Neural progenitor cell (in vitro differentiated cells): ENCODE results near the gene CDK17. TPM values are rescaled to one million over a fixed set of nuclear protein-coding genes. Genes with fewer than 3 reads are reported as not detected.

Source experiments
- DNase-seq: peaks from one replicate; pipeline ENCODE4 v3.0.0-alpha.2; 2016; ENCODE audit warnings: low spot score
- H2AFZ ChIP-seq: fragments of 200-600 bp; sonication (generic); replicated peaks from 2 replicates; pipeline ENCODE4 v1.6.1; 2016; ENCODE audit warnings: antibody characterized with exemption
- H3F3A ChIP-seq: fragments of 200-600 bp; sonication (generic); 2 replicates; pipeline ENCODE4 v1.6.1; 2016; ENCODE audit warnings: antibody characterized with exemption, low read depth
- H3K27ac ChIP-seq: fragments of 200-600 bp; sonication (generic); 2 replicates; pipeline ENCODE4 v1.5.1; 2016; ENCODE audit warnings: mild to moderate bottlenecking
- H3K27me3 ChIP-seq: fragments of 200-600 bp; sonication (generic); 2 replicates; pipeline ENCODE4 v1.6.1; 2016; ENCODE audit warnings: mild to moderate bottlenecking, moderate library complexity
- H3K36me3 ChIP-seq: fragments of 200-600 bp; sonication (generic); 2 replicates; pipeline ENCODE4 v1.5.1; 2016
- H3K4me1 ChIP-seq: fragments of 200-600 bp; sonication (generic); 2 replicates; pipeline ENCODE4 v1.6.1; 2016; ENCODE audit warnings: mixed run types
- H3K4me2 ChIP-seq: fragments of 200-600 bp; sonication (generic); 2 replicates; pipeline ENCODE4 v1.6.1; 2016
- H3K4me3 ChIP-seq: fragments of 200-600 bp; sonication (generic); 2 replicates; pipeline ENCODE4 v1.5.1; 2016
- H3K79me2 ChIP-seq: fragments of 200-600 bp; sonication (generic); 2 replicates; pipeline ENCODE4 v1.6.1; 2016; ENCODE audit warnings: low read depth
- H3K9ac ChIP-seq: fragments of 200-600 bp; sonication (generic); 2 replicates; pipeline ENCODE4 v1.6.1; 2016
- H3K9me3 ChIP-seq: fragments of 200-600 bp; sonication (generic); 2 replicates; pipeline ENCODE4 v1.5.1; 2016; ENCODE audit warnings: low read depth
- H4K20me1 ChIP-seq: fragments of 200-600 bp; sonication (generic); 2 replicates; pipeline ENCODE4 v1.6.1; 2016; ENCODE audit warnings: low read depth
- H3K27ac Mint-ChIP-seq: 3 replicates; pipeline ENCODE4 v1.8.0; 2021; ENCODE audit warnings: mixed read lengths
- H3K27me3 Mint-ChIP-seq: 2 replicates; pipeline ENCODE4 v1.8.0; 2022; ENCODE audit warnings: low read depth, mild to moderate bottlenecking, inconsistent platforms, moderate library complexity, mixed read lengths; ENCODE audit not compliant: insufficient read depth
- H3K36me3 Mint-ChIP-seq: 3 replicates; pipeline ENCODE4 v1.8.0; 2021; ENCODE audit warnings: mixed read lengths
- H3K4me1 Mint-ChIP-seq: 3 replicates; pipeline ENCODE4 v1.8.0; 2021; ENCODE audit warnings: mixed read lengths
- H3K4me3 Mint-ChIP-seq: 3 replicates; pipeline ENCODE4 v1.8.0; 2021; ENCODE audit warnings: mild to moderate bottlenecking, moderate library complexity, mixed read lengths
- H3K9me3 Mint-ChIP-seq: 3 replicates; pipeline ENCODE4 v1.8.0; 2020; ENCODE audit warnings: mixed read lengths
- CTCF ChIP-seq: fragments of 200-600 bp; sonication (generic); IDR thresholded peaks from 2 replicates; pipeline ENCODE4 v1.5.1; 2017; ENCODE audit warnings: antibody characterized with exemption, mild to moderate bottlenecking
- EZH2 ChIP-seq: fragments of 200-600 bp; sonication (generic); IDR thresholded peaks from 2 replicates; pipeline ENCODE4 v1.6.1; 2017; ENCODE audit warnings: antibody characterized with exemption, mild to moderate bottlenecking, moderate library complexity
- EZH2phosphoT487 ChIP-seq: fragments of 200-600 bp; sonication (generic); IDR thresholded peaks from 2 replicates; pipeline ENCODE4 v1.6.1; 2017; ENCODE audit warnings: antibody characterized with exemption
- total RNA-seq: library from RNA; depleted of rRNA; stranded (reverse); fragments of >200 nt; gene quantifications from 2 replicates; pipeline ENCODE4 v1.2.3, GENCODE V29; 2015; ENCODE audit warnings: low replicate concordance

The CDK17 gene
- total RNA-seq, 1 donor from 2014 or later = 61.2 TPM

GRCh38 chr12:96335270-96335669 lies 65.0 kb downstream of the CDK17 start:
- no peak overlapping the region for H3K27ac Mint-ChIP-seq
- Histone ChIP-seq H3K79me2 (peaks cover 39% of the 10 kb centered on the region), H3K4me1 (peaks cover under 1% of the 10 kb centered on the region), H3K27me3 (no peaks in the 10 kb centered on the region), H3F3A (no peaks in the 10 kb centered on the region), H3K36me3 (no peaks in the 10 kb centered on the region), H3K27ac (no peak overlapping the region), H4K20me1 (no peaks in the 10 kb centered on the region), H2AFZ (no peak overlapping the region), H3K4me2 (no peak overlapping the region), H3K4me3 (no peak overlapping the region), H3K9me3 (no peaks in the 10 kb centered on the region), H3K9ac (no peak overlapping the region)
- DNase-seq = no peak
- peaks cover 50% of the 10 kb centered on the region for H3K36me3 Mint-ChIP-seq
- H3K4me3 Mint-ChIP-seq = no peak overlapping the region
- TF ChIP-seq CTCF (no peak), EZH2 (no peak), EZH2phosphoT487 (no peak)
- no peaks in the 10 kb centered on the region for H3K4me1 Mint-ChIP-seq
- H3K9me3 Mint-ChIP-seq = peaks cover 29% of the 10 kb centered on the region
- no peaks in the 10 kb centered on the region for H3K27me3 Mint-ChIP-seq

- H3K4me3 ChIP-seq = no peak overlapping the region
- H3K4me3 Mint-ChIP-seq = no peak overlapping the region
- no peaks in the 10 kb centered on the region for H3K36me3 ChIP-seq
- H3K79me2 ChIP-seq = peaks cover 31% of the 10 kb centered on the region
- no peak for DNase-seq
- no peaks in the 10 kb centered on the region for H3K27me3 Mint-ChIP-seq
- peaks cover 26% of the 10 kb centered on the region for H3K9me3 Mint-ChIP-seq
- no peak overlapping the region for H3K27ac ChIP-seq
- H3K9me3 ChIP-seq = no peaks in the 10 kb centered on the region
- H3F3A ChIP-seq = no peaks in the 10 kb centered on the region
- peaks cover 51% of the 10 kb centered on the region for H3K36me3 Mint-ChIP-seq
- no peak overlapping the region for H2AFZ ChIP-seq
- no peaks in the 10 kb centered on the region for H3K4me1 Mint-ChIP-seq
- no peak overlapping the region for H3K27ac Mint-ChIP-seq
- H3K4me1 ChIP-seq = no peaks in the 10 kb centered on the region
- no peaks in the 10 kb centered on the region for H4K20me1 ChIP-seq
- no peak overlapping the region for H3K9ac ChIP-seq
- H3K4me2 ChIP-seq = no peak overlapping the region
- TF ChIP-seq CTCF = no peak
- TF ChIP-seq EZH2phosphoT487 = no peak
- no peaks in the 10 kb centered on the region for H3K27me3 ChIP-seq
Observed at GRCh38 chr12:96334502-96334901, 65.7 kb downstream of the CDK17 start.

GRCh38 chr12:96329545-96329944 lies 70.7 kb downstream of the CDK17 start:
- Mint-ChIP-seq H3K4me1 (no peaks in the 10 kb centered on the region), H3K36me3 (peaks cover 48% of the 10 kb centered on the region), H3K27me3 (peaks cover 5% of the 10 kb centered on the region), H3K27ac (no peak overlapping the region), H3K4me3 (no peak overlapping the region), H3K9me3 (peaks cover 8% of the 10 kb centered on the region)
- H3K9me3 ChIP-seq = no peaks in the 10 kb centered on the region
- no peak overlapping the region for H3K4me3 ChIP-seq
- H3K79me2 ChIP-seq = peaks cover 21% of the 10 kb centered on the region
- no peak for DNase-seq
- no peaks in the 10 kb centered on the region for H3K27me3 ChIP-seq
- no peaks in the 10 kb centered on the region for H3F3A ChIP-seq
- TF ChIP-seq EZH2phosphoT487 = no peak
- no peak for TF ChIP-seq CTCF
- TF ChIP-seq EZH2 = no peak
- H3K9ac ChIP-seq = no peak overlapping the region
- H3K36me3 ChIP-seq = no peaks in the 10 kb centered on the region
- no peak overlapping the region for H2AFZ ChIP-seq
- no peaks in the 10 kb centered on the region for H3K4me1 ChIP-seq
- H3K4me2 ChIP-seq = no peak overlapping the region
- H3K27ac ChIP-seq = no peak overlapping the region
- H4K20me1 ChIP-seq = no peaks in the 10 kb centered on the region

DNA sequence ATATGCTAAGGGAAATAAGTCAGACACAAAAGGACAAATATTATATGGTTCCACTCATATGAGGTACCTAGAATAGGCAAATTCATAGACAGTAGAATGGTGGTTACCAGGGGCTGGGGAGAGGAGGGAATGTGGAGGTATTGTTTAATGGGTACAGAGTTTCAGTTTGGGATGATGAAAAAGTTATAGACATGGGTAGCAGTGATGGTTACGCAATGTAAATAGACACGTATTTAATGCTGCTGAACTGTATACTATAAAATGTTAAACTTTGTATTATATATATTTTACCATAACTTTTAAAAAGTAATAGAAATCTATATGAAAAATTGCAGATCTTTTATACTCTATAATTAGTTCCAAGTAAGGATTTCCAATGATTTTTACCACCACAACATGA lies 71.2 kb downstream of the CDK17 start:
- no peak overlapping the region for H3K9ac ChIP-seq
- H3K36me3 Mint-ChIP-seq = peaks cover 47% of the 10 kb centered on the region
- DNase-seq = no peak
- H3K9me3 ChIP-seq = no peaks in the 10 kb centered on the region
- no peaks in the 10 kb centered on the region for H3K27me3 ChIP-seq
- H3F3A ChIP-seq = no peaks in the 10 kb centered on the region
- peaks cover 8% of the 10 kb centered on the region for H3K9me3 Mint-ChIP-seq
- H3K4me3 ChIP-seq = no peak overlapping the region
- peaks cover 5% of the 10 kb centered on the region for H3K27me3 Mint-ChIP-seq
- H3K27ac Mint-ChIP-seq = no peak overlapping the region
- TF ChIP-seq EZH2 = no peak
- no peak for TF ChIP-seq CTCF
- TF ChIP-seq EZH2phosphoT487 = no peak
- peaks cover 25% of the 10 kb centered on the region for H3K79me2 ChIP-seq
- H3K36me3 ChIP-seq = no peaks in the 10 kb centered on the region
- no peak overlapping the region for H3K27ac ChIP-seq
- H2AFZ ChIP-seq = no peak overlapping the region
- H4K20me1 ChIP-seq = no peaks in the 10 kb centered on the region
- H3K4me1 ChIP-seq = no peaks in the 10 kb centered on the region
- no peaks in the 10 kb centered on the region for H3K4me1 Mint-ChIP-seq
- H3K4me2 ChIP-seq = no peak overlapping the region
- H3K4me3 Mint-ChIP-seq = no peak overlapping the region
